HepG2 (cell line): Measurements from ENCODE around the gene LIMK2.

Source experiments
- EZH2 ChIP-seq: conservative IDR thresholded peaks from 2 replicates; pipeline ENCODE4 v1.6.1; 2012; ENCODE audit warnings: mild to moderate bottlenecking, low read depth, low read length, moderate library complexity
- GLMP ChIP-seq: sonication (generic); formaldehyde crosslinking; IDR thresholded peaks from 2 replicates; pipeline ENCODE4 v1.9.0; 2021; ENCODE audit warnings: missing genetic modification reagents, mild to moderate bottlenecking, borderline replicate concordance
- HNRNPUL1 ChIP-seq: fragments of 200-400 bp; formaldehyde crosslinking; IDR thresholded peaks from 2 replicates; pipeline ENCODE4 v1.6.1; 2017; ENCODE audit warnings: low read depth, mild to moderate bottlenecking, low read length, moderate library complexity
- MATR3 ChIP-seq: sonication (generic); formaldehyde crosslinking; IDR thresholded peaks from 2 replicates; pipeline ENCODE4 v1.4.0; 2020; ENCODE audit warnings: missing genetic modification reagents
- NCOA5 ChIP-seq: sonication (generic); formaldehyde crosslinking; IDR thresholded peaks from 2 replicates; pipeline ENCODE4 v1.4.0; 2020; ENCODE audit warnings: missing genetic modification reagents
- POLR2AphosphoS5 ChIP-seq: IDR thresholded peaks from 2 replicates; pipeline ENCODE4 v1.6.1; 2012; ENCODE audit warnings: low read depth, low read length
- RFX1 ChIP-seq: fragments of 450-650 bp; IDR thresholded peaks from 2 replicates; pipeline ENCODE4 v1.6.1; 2017
- ZBTB8A ChIP-seq: sonication (generic); formaldehyde crosslinking; IDR thresholded peaks from 2 replicates; pipeline ENCODE4 v1.4.0; 2020; ENCODE audit warnings: mild to moderate bottlenecking, low read depth, missing genetic modification reagents, borderline replicate concordance
- TF ChIP-seq, protein P1 (sequence below): sonication (generic); formaldehyde crosslinking; IDR thresholded peaks from 2 replicates; pipeline ENCODE4 v1.5.0; 2020; ENCODE audit warnings: mild to moderate bottlenecking, missing genetic modification reagents, moderate library complexity
- TF ChIP-seq, protein P2 (sequence below): sonication (generic); IDR thresholded peaks from 2 replicates; pipeline ENCODE4 v1.6.1; 2016; ENCODE audit warnings: low read depth, borderline replicate concordance

DNA sequence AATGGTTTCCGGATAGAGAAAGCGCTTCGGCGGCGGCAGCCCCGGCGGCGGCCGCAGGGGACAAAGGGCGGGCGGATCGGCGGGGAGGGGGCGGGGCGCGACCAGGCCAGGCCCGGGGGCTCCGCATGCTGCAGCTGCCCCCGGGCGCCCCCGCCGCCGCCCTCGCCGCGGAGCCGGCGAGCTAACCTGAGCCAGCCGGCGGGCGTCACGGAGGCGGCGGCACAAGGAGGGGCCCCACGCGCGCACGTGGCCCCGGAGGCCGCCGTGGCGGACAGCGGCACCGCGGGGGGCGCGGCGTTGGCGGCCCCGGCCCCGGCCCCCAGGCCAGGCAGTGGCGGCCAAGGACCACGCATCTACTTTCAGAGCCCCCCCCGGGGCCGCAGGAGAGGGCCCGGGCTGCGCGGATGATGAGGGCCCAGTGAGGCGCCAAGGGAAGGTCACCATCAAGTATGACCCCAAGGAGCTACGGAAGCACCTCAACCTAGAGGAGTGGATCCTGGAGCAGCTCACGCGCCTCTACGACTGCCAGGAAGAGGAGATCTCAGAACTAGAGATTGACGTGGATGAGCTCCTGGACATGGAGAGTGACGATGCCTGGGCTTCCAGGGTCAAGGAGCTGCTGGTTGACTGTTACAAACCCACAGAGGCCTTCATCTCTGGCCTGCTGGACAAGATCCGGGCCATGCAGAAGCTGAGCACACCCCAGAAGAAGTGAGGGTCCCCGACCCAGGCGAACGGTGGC lies 64.5 kb downstream of the LIMK2 start:
- TF ChIP-seq MATR3 (CRISPR knock-in tag) = no peak
- TF ChIP-seq, protein P1, sequence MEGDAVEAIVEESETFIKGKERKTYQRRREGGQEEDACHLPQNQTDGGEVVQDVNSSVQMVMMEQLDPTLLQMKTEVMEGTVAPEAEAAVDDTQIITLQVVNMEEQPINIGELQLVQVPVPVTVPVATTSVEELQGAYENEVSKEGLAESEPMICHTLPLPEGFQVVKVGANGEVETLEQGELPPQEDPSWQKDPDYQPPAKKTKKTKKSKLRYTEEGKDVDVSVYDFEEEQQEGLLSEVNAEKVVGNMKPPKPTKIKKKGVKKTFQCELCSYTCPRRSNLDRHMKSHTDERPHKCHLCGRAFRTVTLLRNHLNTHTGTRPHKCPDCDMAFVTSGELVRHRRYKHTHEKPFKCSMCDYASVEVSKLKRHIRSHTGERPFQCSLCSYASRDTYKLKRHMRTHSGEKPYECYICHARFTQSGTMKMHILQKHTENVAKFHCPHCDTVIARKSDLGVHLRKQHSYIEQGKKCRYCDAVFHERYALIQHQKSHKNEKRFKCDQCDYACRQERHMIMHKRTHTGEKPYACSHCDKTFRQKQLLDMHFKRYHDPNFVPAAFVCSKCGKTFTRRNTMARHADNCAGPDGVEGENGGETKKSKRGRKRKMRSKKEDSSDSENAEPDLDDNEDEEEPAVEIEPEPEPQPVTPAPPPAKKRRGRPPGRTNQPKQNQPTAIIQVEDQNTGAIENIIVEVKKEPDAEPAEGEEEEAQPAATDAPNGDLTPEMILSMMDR (CRISPR knock-in tag) = no peak
- no peak for TF ChIP-seq ZBTB8A (CRISPR knock-in tag)
- no peak for TF ChIP-seq GLMP (CRISPR knock-in tag)
- TF ChIP-seq, protein P2, sequence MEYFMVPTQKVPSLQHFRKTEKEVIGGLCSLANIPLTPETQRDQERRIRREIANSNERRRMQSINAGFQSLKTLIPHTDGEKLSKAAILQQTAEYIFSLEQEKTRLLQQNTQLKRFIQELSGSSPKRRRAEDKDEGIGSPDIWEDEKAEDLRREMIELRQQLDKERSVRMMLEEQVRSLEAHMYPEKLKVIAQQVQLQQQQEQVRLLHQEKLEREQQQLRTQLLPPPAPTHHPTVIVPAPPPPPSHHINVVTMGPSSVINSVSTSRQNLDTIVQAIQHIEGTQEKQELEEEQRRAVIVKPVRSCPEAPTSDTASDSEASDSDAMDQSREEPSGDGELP = no peak
- no peak for TF ChIP-seq HNRNPUL1
- no peak for TF ChIP-seq NCOA5 (CRISPR knock-in tag)
- no peak for TF ChIP-seq RFX1
- TF ChIP-seq EZH2 = no peak
- no peak for TF ChIP-seq POLR2AphosphoS5
